ENCODE measurements around the gene HOXC12. TPM values are rescaled to one million over a fixed set of nuclear protein-coding genes. Genes with fewer than 3 reads are reported as not detected.

Gene HOXC12, protein sequence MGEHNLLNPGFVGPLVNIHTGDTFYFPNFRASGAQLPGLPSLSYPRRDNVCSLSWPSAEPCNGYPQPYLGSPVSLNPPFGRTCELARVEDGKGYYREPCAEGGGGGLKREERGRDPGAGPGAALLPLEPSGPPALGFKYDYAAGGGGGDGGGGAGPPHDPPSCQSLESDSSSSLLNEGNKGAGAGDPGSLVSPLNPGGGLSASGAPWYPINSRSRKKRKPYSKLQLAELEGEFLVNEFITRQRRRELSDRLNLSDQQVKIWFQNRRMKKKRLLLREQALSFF
- not detected in 2 replicates for total RNA-seq
- not detected in 2 replicates for polyA plus RNA-seq

DNA sequence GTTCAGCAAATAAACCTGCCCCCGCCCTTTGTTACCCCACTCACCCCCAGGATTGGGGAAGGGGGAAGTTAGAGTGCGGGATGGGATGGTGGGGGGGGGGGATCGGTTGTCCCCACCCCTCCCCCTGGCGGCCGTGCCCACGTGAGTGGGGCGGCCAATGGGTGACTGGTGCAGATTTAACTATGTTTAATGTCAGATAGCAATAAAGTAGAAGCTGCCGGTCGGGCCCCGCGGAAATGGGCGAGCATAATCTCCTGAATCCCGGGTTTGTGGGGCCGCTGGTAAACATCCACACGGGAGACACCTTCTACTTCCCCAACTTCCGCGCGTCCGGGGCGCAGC, at the start of gene HOXC12:
Gene HOXC12, plus strand, starts transcription at position 210 of the 342 bp plus-strand sequence. Its CDS starts 27 bp downstream, at position 237.
- TF ChIP-seq, protein P1, sequence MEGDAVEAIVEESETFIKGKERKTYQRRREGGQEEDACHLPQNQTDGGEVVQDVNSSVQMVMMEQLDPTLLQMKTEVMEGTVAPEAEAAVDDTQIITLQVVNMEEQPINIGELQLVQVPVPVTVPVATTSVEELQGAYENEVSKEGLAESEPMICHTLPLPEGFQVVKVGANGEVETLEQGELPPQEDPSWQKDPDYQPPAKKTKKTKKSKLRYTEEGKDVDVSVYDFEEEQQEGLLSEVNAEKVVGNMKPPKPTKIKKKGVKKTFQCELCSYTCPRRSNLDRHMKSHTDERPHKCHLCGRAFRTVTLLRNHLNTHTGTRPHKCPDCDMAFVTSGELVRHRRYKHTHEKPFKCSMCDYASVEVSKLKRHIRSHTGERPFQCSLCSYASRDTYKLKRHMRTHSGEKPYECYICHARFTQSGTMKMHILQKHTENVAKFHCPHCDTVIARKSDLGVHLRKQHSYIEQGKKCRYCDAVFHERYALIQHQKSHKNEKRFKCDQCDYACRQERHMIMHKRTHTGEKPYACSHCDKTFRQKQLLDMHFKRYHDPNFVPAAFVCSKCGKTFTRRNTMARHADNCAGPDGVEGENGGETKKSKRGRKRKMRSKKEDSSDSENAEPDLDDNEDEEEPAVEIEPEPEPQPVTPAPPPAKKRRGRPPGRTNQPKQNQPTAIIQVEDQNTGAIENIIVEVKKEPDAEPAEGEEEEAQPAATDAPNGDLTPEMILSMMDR (IDR thresholded peaks at IDR 0.05; ENCODE audit: low read depth, low read length), result no peak
- Histone ChIP-seq H3K9me3 (ENCODE audit: low read depth) (no peaks in the 10 kb centered on the region), H3K27me3 (peaks cover 100% of the 10 kb centered on the region), H3K27ac (no peak within 1 kb of the TSS), H3K4me1 (ENCODE audit: low read depth) (no peaks in the 10 kb centered on the region), H3K4me3 (no peak within 1 kb of the TSS), H3K36me3 (no peaks in the 10 kb centered on the region)
- no peak for DNase-seq (ENCODE audit: low read depth in 1 of 2, low spot score in 1 of 2)

DNA sequence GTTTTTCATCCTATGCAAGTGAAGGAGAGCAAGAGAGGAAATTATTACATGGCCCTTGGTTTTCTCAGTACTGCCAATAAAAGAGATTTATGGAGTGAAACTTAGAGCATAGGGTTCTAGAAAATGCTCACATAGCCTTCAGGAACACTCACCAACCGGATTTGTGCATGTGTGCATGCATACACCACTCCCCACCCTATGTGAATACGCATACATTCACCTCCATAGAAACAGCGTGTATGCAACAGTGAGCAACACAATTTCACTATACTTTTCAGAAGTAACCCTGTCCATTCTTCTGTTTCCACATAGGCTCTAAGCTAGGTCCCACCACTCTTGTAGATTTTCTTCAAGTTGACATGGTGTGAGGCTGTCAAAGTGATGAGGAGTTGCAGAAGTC, 47.6 kb upstream of the HOXC12 start:
- DNase-seq (ENCODE audit: low read depth in 1 of 2, low spot score in 1 of 2), result no peak
- TF ChIP-seq, protein P1 (IDR thresholded peaks at IDR 0.05; ENCODE audit: low read depth, low read length), result no peak
- Histone ChIP-seq H3K9me3 (ENCODE audit: low read depth) (no peaks in the 10 kb centered on the region), H3K4me3 (no peak overlapping the region), H3K36me3 (no peaks in the 10 kb centered on the region), H3K4me1 (ENCODE audit: low read depth) (no peaks in the 10 kb centered on the region), H3K27ac (no peak overlapping the region), H3K27me3 (peaks cover 89% of the 10 kb centered on the region)

DNA sequence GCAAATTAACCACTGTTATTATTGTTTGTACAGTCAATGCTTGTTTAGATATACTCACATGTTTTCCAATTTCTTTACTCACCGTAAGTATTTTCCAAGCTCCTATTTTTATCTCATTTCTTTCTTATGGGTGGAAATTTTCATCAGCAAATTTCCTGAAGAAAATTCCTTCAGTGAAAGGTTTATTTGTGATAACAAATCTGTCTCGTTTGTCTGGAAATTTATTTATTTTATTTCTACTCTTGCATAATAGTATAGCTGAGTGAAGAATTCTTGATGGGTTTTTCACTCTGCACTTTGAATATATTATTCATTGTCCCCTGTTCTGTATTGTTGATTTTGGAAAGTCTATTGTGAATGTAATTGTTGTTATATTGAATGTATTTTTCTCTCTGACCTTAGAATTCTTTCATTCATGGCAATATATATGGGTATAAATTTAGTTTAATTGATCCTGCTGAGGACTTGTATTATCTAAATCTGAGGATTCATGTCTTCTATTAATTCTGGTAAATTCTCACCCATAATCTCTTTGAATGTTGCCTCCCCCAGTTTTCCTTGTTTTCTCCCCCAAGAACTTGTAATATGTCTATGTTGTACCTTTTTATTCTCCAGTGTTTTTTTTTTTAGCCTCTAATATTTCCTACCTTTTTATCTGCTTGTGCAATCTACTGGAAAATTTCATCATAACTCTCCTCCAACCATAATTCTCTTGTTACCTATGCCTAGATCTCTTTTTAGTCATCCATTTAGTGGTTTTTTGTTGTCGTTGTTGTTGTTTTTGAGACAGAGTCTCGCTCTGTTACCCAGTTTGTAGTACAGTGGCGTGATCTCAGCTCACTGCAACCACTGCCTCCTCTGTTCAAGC, 37.7 kb upstream of the HOXC12 start:
- H3K36me3 ChIP-seq, result no peaks in the 10 kb centered on the region
- H3K4me1 ChIP-seq (ENCODE audit: low read depth), result no peaks in the 10 kb centered on the region
- H3K4me3 ChIP-seq, result no peak overlapping the region
- H3K27me3 ChIP-seq, result peaks cover 98% of the 10 kb centered on the region
- no peak overlapping the region for H3K27ac ChIP-seq
- no peaks in the 10 kb centered on the region for H3K9me3 ChIP-seq (ENCODE audit: low read depth)
- TF ChIP-seq, protein P1 (IDR thresholded peaks at IDR 0.05; ENCODE audit: low read depth, low read length), result no peak
- no peak for DNase-seq (ENCODE audit: low read depth in 1 of 2, low spot score in 1 of 2)

DNA sequence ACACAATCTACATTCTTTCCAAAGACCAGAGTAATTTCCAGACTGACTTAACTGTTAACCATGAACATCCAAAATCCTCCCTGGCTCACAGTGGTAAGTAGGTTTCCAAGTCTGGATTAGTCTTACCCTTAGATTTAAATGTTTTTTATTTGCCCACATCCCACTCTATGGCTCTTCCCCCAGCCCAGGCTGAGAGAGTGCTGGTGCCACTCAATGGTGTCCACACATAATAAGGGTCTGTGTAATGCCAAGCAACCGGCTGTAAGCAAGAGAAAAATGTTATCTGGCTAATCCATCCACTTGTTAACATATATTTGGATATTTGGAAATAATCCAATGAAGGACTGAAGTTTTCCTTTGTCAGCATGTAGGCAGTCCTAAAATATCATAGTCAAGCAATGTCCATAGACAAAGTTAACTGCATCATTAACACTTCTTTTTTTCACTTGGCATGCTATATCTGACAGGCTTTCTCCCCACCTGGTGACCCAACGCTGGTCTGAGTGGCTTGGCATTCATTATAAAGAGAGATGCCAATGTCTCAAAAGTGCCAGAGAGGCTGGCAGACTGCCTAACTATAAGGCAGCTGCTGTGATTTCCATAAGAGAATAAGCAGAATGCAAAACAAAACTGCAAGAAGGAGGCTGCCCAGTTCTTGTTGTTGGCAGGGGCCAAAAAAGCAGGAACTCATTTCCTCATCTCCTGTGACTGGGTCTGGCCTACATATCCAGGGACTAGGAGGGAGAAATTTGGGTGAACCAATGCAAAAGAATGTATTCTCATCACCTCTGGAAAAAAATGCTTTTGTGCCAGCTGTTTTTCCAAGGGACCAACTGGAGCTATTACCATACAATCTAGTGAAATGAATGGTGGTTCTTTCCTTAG, 29.9 kb upstream of the HOXC12 start:
- H3K4me3 ChIP-seq, result no peak overlapping the region
- TF ChIP-seq, protein P1 (IDR thresholded peaks at IDR 0.05; ENCODE audit: low read depth, low read length), result no peak
- H3K27me3 ChIP-seq, result peaks cover 100% of the 10 kb centered on the region
- H3K4me1 ChIP-seq (ENCODE audit: low read depth), result no peaks in the 10 kb centered on the region
- no peak for DNase-seq (ENCODE audit: low read depth in 1 of 2, low spot score in 1 of 2)
- no peaks in the 10 kb centered on the region for H3K36me3 ChIP-seq
- no peaks in the 10 kb centered on the region for H3K9me3 ChIP-seq (ENCODE audit: low read depth)
- no peak overlapping the region for H3K27ac ChIP-seq

Data from cardiac muscle cell (in vitro differentiated cells and primary cell).